GM21423 (cell line): ENCODE data around the gene RGS11.
"Not testable (repeated sequence)": the region's sequence is repeated elsewhere in the genome, so short reads cannot be mapped to it uniquely, and the experiment has no call there.

ENCODE experiments used
- ATAC-seq: cut with Tn5 transposase; IDR thresholded peaks from one replicate; pipeline ENCODE4 v1.9.1; 2021; ENCODE audit warnings: mild to moderate bottlenecking, moderate library complexity; ENCODE audit not compliant: unreplicated experiment

RGS11 gene

DNA sequence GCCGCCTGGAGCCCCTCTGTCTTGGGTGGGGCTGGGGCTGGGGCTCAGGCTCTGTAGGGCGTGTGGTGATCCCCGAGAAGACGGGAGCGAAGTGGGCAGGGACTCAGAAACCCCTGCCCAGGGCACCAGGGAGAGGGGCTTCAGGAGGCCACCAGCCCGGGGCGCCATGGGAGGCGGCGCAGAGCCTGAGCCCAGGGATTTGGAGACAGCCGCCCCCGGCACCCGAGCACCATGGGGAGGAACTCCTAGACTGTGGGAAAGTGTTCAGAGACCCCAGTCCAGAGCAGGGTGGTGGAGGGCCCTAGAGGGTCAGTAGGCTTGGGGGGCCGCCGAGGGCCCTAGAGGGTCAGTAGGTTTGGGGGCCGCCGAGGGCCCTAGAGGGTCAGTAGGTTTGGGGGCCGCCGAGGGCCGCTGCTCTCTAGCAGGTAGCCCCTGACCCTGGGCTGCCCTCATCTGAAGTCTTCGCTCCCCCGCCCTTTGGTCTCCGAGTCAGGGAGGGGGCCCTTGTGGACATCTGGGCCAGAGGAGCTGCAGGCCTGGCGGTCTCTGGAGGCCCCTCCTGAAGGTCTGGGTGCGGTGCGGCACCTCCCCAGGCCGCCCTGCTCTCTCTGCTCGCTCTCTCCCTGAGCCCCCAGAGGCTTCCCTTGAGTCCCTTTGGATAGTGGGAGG lies 5.4 kb upstream of the RGS11 start:
- no peak for ATAC-seq

DNA sequence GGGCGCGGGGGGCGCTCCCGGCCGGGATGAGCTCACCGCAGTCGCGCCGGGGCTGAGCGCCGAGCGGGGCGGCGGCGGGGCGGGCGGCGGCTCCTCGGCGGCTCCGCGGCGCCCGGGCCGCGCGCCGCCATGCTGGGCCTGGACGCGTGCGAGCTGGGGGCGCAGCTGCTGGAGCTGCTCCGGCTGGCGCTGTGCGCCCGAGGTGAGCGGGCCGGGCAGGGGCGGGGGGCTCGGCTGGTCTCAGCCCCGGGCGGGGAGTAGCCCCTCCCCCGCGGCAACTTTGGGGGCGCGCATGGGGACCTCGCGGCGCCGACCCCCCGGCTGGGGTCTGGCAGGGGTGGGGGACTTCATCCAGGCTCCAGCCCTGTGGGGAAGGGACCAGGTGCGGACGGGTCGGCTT lies 4.8 kb upstream of the RGS11 start, which contains the start of gene ARHGDIG:
Gene ARHGDIG, plus strand, starts transcription at position 40 of the 400 bp plus-strand sequence. Its CDS starts 90 bp downstream, at position 130.
- ATAC-seq: no peak

DNA sequence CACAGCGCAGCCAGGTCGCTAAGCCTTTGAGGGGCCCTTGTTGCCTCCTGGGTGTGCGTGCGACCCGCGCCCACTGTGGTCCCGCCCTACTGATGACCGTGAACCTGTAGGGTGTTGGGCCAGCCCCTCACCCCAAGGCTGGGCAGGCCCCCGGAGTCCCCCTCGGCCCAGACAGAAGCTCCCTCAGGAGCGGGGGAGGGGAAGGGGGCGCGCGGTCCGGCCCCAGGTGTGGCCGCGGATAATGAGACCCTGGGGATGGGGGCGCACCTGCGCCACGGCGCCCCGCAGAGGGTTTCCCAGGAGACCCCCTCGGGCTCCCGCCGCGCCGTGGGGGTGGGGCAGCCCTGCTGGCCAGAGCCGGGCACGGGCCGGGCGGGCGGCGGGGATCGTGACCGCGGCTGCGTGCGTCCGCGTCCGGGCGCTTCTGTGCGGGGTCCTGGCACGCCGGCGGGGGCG lies 4.3 kb upstream of the RGS11 start:
- ATAC-seq: no peak

DNA sequence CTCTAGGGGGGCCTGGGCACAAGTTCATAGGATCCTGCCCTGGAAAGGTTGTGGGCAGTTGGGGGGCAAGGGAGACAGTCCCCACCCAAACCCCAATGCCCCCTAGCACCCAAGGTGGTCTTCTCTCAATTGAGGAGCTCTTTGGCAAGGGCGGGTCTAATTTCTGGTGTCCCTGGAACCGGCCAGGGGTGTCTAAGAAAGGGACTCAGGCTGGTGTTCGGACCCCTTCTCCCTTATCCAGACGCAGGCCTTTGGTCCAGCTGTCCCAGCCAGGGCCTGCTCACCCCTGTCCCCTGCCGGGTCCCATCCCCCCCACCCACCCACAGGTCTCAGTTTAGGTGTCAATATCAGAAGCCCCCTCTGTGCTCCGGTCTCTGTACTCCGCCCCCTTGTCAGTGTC lies 3.8 kb upstream of the RGS11 start:
- ATAC-seq: no peak

DNA sequence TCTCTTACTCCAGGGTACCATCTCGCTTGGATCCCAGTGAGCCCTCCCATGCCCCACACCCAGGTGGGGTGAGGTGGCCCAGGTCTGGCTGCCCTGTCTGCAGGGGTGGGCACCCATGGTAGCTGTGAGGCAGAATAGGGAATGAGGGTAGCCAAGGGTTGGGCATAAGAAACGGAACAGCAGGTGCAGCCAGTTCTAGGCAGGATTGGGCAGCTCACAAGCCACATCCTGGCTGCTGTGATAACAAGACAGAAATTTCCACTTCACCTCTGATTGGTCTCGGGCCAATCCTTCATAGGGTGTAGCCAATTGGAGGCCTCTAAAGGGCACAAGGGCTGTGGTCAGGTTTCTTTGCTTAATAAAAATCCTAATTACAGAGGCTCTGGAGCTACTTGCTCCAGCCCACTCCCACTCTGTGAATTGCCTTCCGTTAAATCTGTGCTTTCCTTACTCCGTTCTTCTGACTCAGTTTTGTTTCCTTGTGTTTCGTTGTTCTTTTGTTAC lies 3.2 kb upstream of the RGS11 start:
- no peak for ATAC-seq

- no peak for ATAC-seq
Measured at GRCh38 chr16:276426-277077, 808 bp upstream of the RGS11 start.

- no peak for ATAC-seq
Measured at GRCh38 chr16:275041-275641, 603 bp downstream of the RGS11 start.

DNA sequence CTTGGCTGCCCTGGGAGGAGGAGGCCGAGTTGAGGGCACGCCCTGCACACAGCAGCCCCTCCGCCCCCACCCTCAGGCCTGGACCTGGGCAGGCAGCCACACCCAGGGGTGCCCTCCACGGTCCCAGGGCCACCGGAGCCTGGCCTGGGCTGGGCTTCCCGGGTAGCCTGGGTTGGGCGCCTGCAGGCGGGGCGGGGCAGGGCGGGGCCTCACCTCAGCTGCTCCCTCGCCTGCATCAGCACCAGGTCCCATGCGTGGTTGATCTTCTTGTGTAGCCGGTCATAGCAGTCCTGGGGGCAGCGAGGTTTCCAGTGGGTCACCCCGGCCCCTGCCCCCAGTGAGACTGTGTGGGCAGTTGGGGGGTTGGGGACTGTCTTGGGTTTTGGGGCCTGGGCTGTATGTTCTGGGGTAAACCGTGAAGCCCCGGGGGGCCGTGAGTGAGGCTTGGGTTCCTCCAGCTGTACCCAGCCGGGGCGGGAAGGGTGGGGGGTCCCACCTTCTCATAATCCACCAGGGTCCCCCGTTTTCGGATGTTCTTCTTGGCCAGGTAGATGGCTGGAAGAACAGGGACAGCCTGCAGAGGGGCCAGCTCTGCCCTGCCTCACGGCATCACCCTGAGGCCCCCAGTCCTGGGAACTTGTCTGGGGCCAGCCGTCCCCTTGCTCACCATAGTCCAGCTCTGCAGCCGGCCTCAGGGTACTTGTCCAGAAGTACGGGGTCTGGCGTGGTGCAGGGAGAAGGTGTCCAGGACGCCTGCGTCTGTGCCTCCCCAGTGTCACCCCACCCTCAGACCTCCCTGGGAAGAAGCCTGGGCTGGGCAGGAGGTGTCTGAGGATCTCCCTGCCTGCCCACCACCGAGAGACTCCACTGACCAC lies 2.0 kb downstream of the RGS11 start:
- ATAC-seq: no peak

DNA sequence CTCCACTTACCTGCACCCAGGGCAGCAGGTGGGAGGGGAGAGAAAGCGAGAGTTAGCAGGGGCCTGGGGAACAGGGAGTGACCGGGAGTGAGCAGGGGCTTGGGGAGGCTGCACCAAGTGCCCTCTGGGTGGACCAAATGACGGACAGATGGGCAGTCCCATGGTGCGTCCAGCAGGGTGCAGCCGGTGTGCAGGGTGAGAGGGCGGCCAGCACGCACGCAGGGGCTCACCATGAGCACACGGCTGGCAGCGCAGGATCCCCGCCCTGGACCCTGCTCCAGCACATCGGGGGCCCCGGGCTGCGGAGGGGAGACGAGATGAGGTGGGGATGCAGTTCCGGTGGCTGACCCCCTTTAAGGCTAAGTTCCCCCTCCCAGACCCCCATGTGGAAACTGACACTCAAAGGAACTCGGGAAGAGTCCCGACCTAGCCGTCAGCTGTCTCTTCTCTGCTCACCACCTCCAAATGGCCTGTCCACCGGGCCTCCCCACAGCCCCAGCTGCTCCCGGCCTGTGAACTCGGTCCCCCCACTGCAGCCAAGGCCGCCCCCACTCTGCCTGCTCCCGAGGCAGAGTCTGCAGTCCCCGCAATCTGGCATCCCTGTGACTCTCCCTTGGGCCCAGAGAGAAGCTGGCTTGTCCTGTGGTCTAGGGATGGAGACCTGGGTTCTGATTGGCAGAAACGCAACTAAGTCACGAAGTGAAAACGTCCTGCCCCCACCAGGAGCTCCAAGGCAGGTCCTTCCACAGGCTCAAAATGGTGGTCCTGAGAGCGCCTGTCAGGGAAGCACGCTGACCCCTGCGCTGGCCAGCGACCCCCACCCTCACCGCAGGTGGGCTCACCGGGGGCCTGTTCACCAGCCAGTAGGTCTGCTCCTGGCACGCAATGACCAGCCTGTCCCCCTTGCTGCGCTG lies 2.9 kb downstream of the RGS11 start:
- no peak for ATAC-seq

DNA sequence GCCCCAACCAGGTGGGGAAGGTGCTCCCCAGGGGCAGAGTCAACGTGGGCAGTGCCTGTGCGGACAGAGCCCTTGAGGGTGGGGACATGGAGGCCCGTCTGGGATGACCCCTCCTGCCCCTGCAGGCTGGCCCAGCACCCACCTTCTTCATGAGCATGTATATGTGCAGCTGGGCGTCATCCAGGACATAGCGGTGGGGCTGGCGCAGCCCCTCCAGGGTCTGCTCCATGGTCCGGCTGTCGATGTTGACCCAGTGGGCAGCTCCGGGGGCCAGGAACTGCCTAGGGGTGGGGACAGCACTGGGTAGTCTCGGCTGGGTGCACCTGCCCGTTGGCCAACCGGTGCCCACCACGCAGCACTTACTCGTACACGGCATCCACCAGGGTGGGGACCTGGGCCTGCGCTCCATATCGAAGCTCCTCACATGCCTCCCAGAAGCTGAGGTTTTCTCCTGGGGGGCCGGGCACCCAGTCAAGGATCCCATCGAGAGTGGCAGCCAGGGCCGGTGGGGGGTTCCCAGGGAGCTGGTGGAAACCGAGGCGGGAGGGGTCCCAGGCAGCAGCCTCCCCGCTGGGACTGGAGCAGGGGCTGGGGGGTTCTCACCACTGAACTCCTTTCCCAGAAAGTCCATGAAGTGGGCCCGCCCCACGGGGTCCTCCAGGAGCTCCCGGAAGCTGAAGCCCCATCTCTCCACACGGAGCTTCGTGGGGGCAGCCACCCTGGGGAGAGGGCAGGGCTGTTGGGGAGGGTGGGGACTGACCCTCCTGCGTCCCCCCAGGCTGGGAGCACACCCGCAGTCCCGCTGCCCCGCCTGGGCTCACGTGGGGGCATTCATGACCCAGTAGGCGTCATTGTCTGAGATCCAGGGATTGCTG lies 5.1 kb downstream of the RGS11 start:
- no peak for ATAC-seq

GRCh38 chr16:269061-269796 lies 6.5 kb downstream of the RGS11 start:
- ATAC-seq: no peak

DNA sequence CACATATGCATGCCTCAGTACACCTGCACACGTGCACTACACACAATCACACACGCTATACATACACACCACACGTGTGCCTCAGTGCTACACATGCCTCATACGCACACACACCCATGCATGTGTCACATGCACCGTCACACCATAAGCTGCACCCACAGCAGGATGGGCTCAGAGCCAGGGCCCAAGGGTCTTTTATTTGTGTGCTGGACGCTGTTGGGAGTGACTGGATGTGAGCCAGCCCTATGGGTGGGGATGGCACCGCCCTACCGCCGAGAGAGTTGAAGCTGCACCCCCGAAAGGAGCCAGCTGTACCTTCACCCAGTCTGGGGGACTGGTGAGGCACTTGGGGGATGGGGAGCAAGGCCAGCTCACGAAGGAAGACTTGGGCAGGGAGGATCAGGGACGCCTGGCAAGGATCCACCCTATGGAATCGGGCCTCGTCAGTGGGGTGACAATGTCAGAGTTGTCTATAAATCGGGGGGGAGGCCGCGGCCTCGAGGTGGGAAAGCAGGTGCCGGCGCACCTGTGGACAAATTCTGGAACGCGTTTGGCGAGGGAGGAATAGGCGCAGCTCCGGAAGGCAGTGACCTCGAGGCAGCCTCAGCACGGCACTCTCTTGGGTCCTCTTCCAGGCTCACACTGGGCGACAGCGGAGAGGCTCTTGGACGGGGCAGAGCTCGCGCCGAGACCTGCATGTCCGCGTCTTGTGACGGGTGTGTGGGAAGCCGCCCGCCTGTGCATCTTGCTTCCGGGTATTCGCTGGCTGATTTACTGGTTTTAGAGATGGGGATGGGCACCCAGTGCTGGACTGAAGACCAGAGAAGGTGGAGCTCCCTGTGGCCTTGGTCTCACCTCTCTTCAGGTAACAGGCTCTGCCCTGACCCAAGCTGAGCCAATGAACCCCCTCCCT lies 7.3 kb downstream of the RGS11 start:
- ATAC-seq: no peak

DNA sequence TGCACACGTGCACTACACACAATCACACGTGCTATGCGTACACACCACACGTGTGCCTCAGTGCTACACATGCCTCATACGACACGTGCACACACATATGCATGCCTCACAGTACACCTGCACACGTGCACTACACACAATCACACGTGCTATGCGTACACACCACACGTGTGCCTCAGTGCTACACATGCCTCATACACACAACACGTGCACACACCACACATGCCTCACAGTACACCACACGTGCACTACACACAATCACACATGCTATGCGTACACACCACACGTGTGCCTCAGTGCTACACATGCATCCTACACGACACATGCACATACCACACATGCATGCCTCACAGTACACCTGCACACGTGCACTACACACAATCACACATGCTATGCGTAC lies 8.2 kb downstream of the RGS11 start:
- ATAC-seq: not testable (repeated sequence)

- ATAC-seq: no peak
Measured at GRCh38 chr16:266258-267164, 9.2 kb downstream of the RGS11 start.

DNA sequence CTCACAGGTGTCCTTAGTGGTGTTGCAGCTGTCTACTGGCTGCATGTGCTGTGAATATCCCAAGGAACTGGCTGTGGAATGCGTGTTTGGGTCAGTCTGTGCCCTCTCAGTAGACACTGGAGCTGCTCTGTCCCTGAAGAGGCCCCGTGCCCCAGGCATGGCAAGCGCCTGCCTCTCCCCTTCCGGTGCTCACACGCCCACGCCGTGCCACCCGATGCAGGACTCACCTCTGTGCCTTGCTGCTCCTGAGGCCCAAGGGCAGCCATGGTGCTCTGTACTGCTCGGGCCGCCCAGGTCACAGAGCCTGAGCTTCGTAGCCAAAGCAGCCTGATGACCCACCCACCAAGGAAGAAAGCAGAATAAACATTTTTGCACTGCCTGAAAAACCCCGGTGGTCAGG lies 10.0 kb downstream of the RGS11 start:
- no peak for ATAC-seq

- no peak for ATAC-seq
Measured at GRCh38 chr16:265002-265529, 10.7 kb downstream of the RGS11 start.
